ENCODE data around the gene FAR1. TPM values are rescaled to one million over a fixed set of nuclear protein-coding genes. Genes with fewer than 3 reads are reported as not detected.

The FAR1 gene
- total and polyA plus RNA-seq, 2 of the 4 experiments (the other 2 are of a cell fraction), result 35.3 to 119 TPM

GRCh38 chr11:13682212-13682611 lies 13.7 kb downstream of the FAR1 start:
- intact Hi-C loops (cut with micrococcal nuclease), result no loop called here
- Histone ChIP-seq H3K79me1 (ENCODE audit: low read depth in 1 of 2, low read length in 2 of 2) (peaks cover 22 to 63% of the 10 kb centered on the region in 2 experiments), H3K4me2 (ENCODE audit: low read depth, low read length) (no peak overlapping the region), H3K9me3 (ENCODE audit: control insufficient read depth, insufficient read depth, low read length) (no peaks in the 10 kb centered on the region), H2AFZ (replicated peaks; ENCODE audit: low read length, poor library complexity) (no peak overlapping the region), H3K4ac (ENCODE audit: low read depth, low read length) (no peak overlapping the region), H3K9ac (ENCODE audit: low read depth, low read length) (no peak overlapping the region), H2BK20ac (ENCODE audit: low read depth, low read length) (no peak overlapping the region), H3K4me3 (ENCODE audit: insufficient read depth, low read depth, low read length) (no peak overlapping the region), H2BK5ac (ENCODE audit: low read depth, low read length, poor library complexity, severe bottlenecking) (no peak overlapping the region), H3K4me1 (ENCODE audit: control insufficient read depth, insufficient read depth, low read length) (peaks cover 2% of the 10 kb centered on the region; the same call in 1 of the 2 replicates), H3K36me3 (ENCODE audit: control insufficient read depth, insufficient read depth, low read length) (peaks cover 1% of the 10 kb centered on the region; the same call in 1 of the 2 replicates), H4K20me1 (ENCODE audit: insufficient read depth, low read length) (peaks cover 38% of the 10 kb centered on the region), H3K18ac (ENCODE audit: low read depth, low read length) (no peak overlapping the region), H2AK5ac (ENCODE audit: low read depth, low read length) (no peak overlapping the region), H3K9me1 (ENCODE audit: insufficient read depth, low read length) (no peaks in the 10 kb centered on the region; the same call in 1 of the 2 replicates), H4K8ac (ENCODE audit: low read depth in 2 of 2, low read length in 2 of 2) (no peak overlapping the region), H4K91ac (ENCODE audit: insufficient read depth, low read depth, low read length) (no peak overlapping the region), H3K23ac (ENCODE audit: low read depth, low read length) (no peak overlapping the region), H3K14ac (replicated peaks; ENCODE audit: low read depth, low read length) (no peak overlapping the region), H3K27me3 (ENCODE audit: control insufficient read depth, insufficient read depth, low read length) (no peaks in the 10 kb centered on the region), H3K56ac (ENCODE audit: extremely low read depth, insufficient read depth, low read length) (no peak overlapping the region), H2BK15ac (ENCODE audit: low read depth, low read length) (no peak overlapping the region), H2BK120ac (ENCODE audit: low read depth, low read length) (no peak overlapping the region), H2AK9ac (replicated peaks; ENCODE audit: low read depth, low read length, poor library complexity) (no peak overlapping the region), H3K27ac (ENCODE audit: insufficient read depth, low read length) (no peak overlapping the region), H4K5ac (ENCODE audit: low read depth, low read length) (no peak overlapping the region)
- CTCF ChIA-PET, result no interaction called here
- DNase-seq (no peak), ATAC-seq (ENCODE audit: low read depth) (no peak)
- no peak for TF ChIP-seq POLR2A (IDR thresholded peaks at IDR 0.05; ENCODE audit: low read depth, low read length)
- no peak for TF ChIP-seq USF2 (IDR thresholded peaks at IDR 0.05; ENCODE audit: low read depth, low read length)
- no peak for TF ChIP-seq CTCF (conservative IDR thresholded peaks at IDR 0.05; ENCODE audit: low read depth, low read length)
- no peak for TF ChIP-seq CHD1 (IDR thresholded peaks at IDR 0.05; ENCODE audit: low read depth, low read length)
- TF ChIP-seq MAZ (IDR thresholded peaks at IDR 0.05; ENCODE audit: borderline replicate concordance, low read depth, low read length), result no peak
- no peak for TF ChIP-seq SMC3 (IDR thresholded peaks at IDR 0.05; ENCODE audit: low read depth, low read length)
- no peak for TF ChIP-seq FOS (IDR thresholded peaks at IDR 0.05; ENCODE audit: low read depth, low read length)
- no peak for TF ChIP-seq MXI1 (IDR thresholded peaks at IDR 0.05; ENCODE audit: borderline replicate concordance, low read depth, low read length)
- no peak for TF ChIP-seq MAFK (IDR thresholded peaks at IDR 0.05; ENCODE audit: low read depth, low read length)
- BruUV-seq (replicated peaks), result no TSS peak
- dilution Hi-C loops (cut with HindIII; ENCODE audit: low sequenced_read_pairs, unreplicated experiment), result no loop called here
- WGBS, 2 experiments (ENCODE audit: extremely low coverage in 2 of 2, insufficient read length in 1 of 2), result no CpG with 5 or more reads among the region's 1 CpG
- POLR2A ChIA-PET (ENCODE audit: unreplicated experiment), result no interaction called here
- in situ Hi-C loops (cut with MboI; ENCODE audit: low sequenced_read_pairs), result no loop called here
